ENCODE results near the gene SMTN. TPM values are rescaled to one million over a fixed set of nuclear protein-coding genes. Genes with fewer than 3 reads are reported as not detected.

The SMTN gene
- total RNA-seq, 1 donor from 2014 or later = 27.0 TPM

DNA sequence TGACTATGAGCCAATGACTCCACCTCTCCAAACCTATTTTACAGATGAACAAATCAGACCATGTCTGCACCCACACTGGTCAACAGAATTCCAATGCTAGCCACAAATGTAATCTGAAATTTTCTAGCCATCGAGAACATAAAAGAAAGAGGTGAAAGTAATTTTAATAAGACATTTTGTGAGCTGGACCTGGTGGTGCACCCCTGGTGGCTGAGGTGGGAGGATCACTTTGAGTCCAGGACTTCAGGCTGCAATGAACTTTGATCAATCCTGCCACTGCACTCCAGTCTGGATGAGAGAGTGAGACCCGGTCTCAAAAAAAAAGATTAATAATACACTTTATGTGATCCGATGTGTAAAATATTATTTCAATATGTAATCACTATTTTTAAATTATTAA, 69.5 kb downstream of the SMTN start:
- intact Hi-C loops (cut with micrococcal nuclease) = no loop called here
- H3K4me3 Mint-ChIP-seq (ENCODE audit: low read depth) = no peak overlapping the region
- DNase-seq (ENCODE audit: low spot score) = no peak
- H3K27ac Mint-ChIP-seq = no peak overlapping the region
- H3K27me3 Mint-ChIP-seq (ENCODE audit: low read depth) = peaks cover 4% of the 10 kb centered on the region
- H3K9me3 Mint-ChIP-seq = peaks cover 3% of the 10 kb centered on the region
- no peaks in the 10 kb centered on the region for H3K36me3 Mint-ChIP-seq (ENCODE audit: low read depth)
- no peaks in the 10 kb centered on the region for H3K4me1 Mint-ChIP-seq (ENCODE audit: low read depth)

- Mint-ChIP-seq H3K27ac (no peak overlapping the region), H3K9me3 (peaks cover 3% of the 10 kb centered on the region), H3K27me3 (ENCODE audit: low read depth) (peaks cover 4% of the 10 kb centered on the region), H3K4me1 (ENCODE audit: low read depth) (no peaks in the 10 kb centered on the region), H3K4me3 (ENCODE audit: low read depth) (no peak overlapping the region), H3K36me3 (ENCODE audit: low read depth) (no peaks in the 10 kb centered on the region)
- intact Hi-C loops (cut with micrococcal nuclease) = no loop called here
- DNase-seq (ENCODE audit: low spot score) = no peak
Measured at GRCh38 chr22:31151872-31152271, 70.8 kb downstream of the SMTN start.

DNA sequence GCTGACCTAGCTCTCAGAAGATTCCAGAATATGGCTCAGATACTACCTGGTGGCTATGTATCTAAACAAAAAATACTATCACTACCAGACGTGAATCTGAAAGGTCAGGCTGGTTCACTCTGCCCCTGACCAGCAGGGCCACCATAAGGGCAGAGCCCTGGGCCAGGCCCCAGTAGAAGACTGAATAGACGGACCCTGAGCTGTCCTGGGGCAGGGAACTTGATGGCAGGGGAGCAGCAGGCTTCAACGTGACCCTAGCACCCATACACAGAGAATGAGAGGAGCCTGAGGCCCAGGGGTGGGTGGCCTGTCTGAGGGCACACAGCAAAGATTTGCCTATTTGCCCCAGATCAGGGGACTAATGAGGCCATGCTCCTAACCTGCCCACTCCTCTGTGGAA, 72.2 kb downstream of the SMTN start:
- no peak for DNase-seq (ENCODE audit: low spot score)
- Mint-ChIP-seq H3K9me3 (no peaks in the 10 kb centered on the region), H3K27me3 (ENCODE audit: low read depth) (peaks cover 2% of the 10 kb centered on the region), H3K4me3 (ENCODE audit: low read depth) (no peak overlapping the region), H3K27ac (no peak overlapping the region), H3K36me3 (ENCODE audit: low read depth) (no peaks in the 10 kb centered on the region), H3K4me1 (ENCODE audit: low read depth) (no peaks in the 10 kb centered on the region)
- intact Hi-C loops (cut with micrococcal nuclease) = no loop called here

Other genes with a start within 250 kb of the SMTN start
- gene MORC2, start 112.5 kb upstream of the SMTN start, total RNA-seq = 37.2 and 42.1 TPM in 2 replicates
- 66.9 and 68.2 TPM in 2 replicates for gene TUG1, start 112.1 kb upstream of the SMTN start, total RNA-seq
- gene SELENOM, start 26.2 kb downstream of the SMTN start, total RNA-seq = 7.9 and 9.4 TPM in 2 replicates
- gene INPP5J, start 41.6 kb downstream of the SMTN start, total RNA-seq = 0.18 and 0.30 TPM in 2 replicates
- gene PLA2G3, start 59.2 kb downstream of the SMTN start, total RNA-seq = not detected in 2 replicates
- gene RNF185, start 78.9 kb downstream of the SMTN start, total RNA-seq = 15.5 and 18.1 TPM in 2 replicates
- 31.1 and 33.9 TPM in 2 replicates for gene LIMK2, start 131.0 kb downstream of the SMTN start, total RNA-seq
- 9.3 and 10.4 TPM in 2 replicates for gene PIK3IP1, start 211.2 kb downstream of the SMTN start, total RNA-seq